Measurements from ENCODE around the gene NTM.
"Not testable (repeated sequence)": the region's sequence is repeated elsewhere in the genome, so short reads cannot be mapped to it uniquely, and the experiment has no call there.

The NTM gene

DNA sequence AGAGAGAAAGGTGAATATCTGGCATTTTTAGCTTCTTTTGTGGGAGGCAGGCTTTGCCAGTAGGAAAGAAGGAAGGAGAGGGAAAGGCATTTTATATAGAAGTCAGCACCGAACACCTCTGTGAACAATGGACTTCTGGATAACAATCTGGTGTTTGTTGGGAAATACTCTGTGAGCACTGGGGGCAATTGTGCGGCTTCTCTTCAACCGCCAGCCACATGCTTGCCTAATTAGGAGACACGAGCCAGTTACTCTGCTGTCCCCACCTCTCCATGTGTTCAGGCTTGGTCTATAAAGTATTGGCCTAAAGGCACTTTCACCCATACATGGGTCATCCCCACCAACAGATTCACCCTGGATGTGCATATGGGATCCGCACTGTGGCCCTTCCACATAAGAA, 523.6 kb downstream of the NTM start:
- DNase-seq (ENCODE audit: low read depth): no peak

DNA sequence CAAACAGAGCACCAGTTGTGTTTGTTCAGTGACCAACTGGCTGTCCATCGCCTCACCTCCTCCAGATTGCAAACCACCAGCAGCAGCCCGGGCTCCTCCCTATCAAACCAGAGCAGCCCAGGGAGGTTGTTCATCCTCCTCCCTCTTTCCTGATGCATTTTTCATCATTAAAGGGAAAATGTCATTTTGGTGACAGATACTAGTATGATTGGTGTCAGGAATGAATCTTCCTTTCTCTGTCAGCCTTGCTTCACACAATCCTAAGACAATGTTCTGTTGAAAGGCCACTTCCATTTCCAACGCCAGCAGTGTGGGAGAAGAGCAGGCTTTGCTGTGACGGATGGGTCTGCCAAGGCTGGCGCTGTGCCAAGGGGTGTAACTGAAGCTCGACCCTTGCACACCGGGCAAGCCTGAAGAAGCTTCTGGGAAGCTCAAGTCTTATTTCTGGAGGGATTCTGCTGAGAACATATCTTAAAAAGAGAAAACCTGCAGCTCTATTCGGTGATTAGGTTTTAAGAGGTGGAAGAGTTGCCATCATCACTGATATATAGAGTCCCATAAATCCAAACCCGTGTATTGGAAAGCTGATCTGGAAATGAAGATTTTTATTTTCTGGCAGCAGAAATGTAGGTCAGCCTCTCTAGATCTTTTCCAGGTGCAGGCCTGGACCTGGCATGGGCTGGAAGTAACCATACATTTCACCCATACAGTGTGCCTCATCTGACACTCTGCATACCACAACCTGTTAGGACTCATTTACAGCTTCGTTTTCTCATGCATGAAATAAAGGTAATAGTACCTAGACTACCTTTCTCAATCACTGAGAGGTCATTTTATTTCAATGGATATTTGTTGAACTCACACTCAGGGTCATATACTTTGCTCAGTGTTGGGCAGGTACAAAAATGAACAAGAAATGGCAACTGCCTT, 524.5 kb downstream of the NTM start:
- no peak for DNase-seq (ENCODE audit: low read depth)

DNA sequence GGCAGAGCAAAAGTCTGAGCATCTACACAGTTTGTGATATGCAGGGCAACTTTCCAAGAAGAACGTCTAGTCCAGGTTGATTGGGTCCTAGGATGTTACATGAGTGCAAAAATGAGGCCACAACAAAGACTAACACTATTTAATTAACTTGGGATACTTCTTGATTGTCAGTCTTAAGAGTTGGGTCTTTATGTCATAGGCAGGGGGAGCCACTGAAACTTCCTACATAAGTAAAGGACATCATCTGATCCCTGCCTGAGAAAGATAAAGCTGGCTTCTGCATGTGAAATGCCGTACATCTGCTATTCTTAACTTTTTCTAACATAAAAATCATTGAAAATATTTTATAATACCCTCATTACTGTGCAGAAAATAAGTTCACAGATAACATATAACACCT, 525.5 kb downstream of the NTM start:
- no peak for DNase-seq (ENCODE audit: low read depth)

DNA sequence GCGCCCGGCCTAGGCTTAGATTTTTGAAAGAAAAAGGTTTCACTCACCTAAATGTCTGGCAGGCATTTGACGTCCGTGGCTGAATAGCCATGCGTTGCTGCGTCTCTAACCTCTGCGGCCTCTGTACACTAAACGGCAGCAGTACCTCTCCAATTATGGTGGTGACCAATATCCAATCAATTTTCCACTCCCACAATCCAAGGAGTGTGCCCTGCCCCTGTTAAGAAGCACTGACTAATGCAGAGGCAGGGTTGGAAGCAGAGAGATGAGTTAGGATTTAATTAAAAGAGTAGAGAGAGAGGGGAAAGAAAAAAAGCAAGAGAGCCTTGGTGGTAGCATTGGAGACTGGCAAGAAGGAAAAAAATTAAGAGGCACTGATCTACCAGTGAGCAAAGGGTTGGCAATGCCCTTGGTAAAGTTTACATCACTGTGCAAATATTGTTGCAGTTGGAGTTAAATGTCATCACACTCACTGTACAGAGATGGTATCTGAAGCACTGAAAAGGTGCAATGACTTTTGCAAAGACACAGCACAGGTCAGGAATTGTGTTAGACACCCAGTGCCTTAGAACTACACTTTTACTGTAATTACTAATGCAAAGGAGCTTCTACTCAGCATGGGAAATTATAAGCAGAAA, 526.7 kb downstream of the NTM start:
- DNase-seq (ENCODE audit: low read depth): no peak

DNA sequence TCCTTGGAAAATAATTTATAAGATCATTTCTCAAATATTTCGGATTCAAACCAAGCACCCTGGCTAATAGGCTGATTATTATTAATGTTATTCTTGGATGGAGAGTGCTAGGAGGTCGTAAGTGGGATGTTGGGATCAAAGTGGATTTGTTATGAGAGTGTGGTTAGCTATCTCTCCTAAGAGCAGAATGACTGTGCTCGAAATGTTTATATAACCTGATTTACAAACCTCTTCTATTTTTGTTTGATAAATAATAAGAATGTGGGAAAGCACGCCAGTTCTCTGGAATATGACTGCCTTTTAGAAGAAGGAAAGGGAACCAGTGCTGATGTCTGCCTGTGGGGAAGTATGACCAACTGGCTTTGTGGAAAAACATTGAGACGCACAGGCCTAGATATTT, 527.5 kb downstream of the NTM start:
- peak; percentile 64 for DNase-seq (ENCODE audit: low read depth)

DNA sequence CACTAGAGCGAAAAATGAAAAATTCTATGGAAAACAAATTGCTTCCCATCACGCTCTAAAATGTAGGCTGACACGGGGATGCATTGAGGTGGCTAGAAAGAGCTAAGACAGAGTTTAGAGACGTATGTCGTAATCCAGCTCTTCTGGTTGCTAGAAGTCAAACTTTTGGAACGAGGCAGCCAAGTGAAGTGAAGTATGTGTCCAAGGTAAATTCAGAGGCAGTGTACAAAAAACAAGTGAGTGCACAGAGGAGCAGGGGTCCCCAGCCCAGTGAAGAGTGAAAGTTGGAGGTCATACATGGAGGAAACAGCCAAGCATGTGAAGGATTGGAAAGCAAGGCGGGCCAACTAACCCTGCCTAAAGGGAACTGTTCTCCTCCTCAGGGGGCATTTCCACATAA, 528.5 kb downstream of the NTM start:
- DNase-seq (ENCODE audit: low read depth): no peak

DNA sequence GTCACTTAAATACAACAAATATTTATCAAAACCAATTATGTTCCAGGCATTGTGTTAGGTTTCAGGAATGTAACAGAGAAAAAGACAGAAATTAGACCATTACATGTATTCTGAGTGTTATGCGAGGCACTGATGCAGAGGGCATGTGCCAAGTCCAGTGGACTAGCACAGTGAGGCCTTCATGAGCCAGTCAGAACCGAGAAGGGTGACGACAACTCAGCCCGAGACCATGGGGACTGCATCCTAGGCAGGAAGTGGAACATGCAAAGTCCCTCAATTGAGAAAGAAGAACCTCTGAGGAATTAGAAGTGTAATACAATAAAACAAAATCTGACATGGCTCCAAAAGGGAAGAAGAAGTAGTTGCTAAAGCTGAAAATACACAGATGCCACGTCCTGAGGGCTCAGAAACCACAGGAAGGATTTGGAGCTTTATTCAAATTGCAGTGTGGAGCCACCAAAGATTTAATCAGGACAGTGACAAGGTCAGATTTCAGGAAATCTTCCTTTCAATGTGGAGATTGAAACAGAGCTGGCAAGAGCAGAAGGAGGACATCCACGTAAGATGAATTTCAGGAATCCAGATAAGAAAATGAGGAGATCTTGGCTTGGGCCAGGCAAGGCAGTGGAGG, 529.6 kb downstream of the NTM start:
- no peak for DNase-seq (ENCODE audit: low read depth)

DNA sequence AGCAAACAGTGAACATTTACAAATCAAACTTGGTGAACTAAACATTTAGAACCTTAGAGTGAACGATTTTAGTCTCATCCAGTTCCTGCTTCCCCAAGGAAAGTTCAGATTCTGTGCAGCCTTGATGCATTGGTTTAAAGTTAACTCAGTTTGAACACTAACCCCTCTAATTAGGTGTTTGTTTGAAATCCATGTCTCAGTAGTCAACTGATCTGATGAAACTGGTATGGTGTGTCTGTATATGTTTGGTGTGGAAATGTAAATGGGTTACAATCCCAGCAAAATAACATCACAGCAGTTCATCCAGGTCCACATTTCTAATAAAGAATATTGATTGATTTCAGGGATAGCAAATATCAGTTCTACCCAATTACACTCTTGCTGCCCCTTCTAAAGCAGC, 532.0 kb downstream of the NTM start:
- DNase-seq (ENCODE audit: low read depth): no peak

DNA sequence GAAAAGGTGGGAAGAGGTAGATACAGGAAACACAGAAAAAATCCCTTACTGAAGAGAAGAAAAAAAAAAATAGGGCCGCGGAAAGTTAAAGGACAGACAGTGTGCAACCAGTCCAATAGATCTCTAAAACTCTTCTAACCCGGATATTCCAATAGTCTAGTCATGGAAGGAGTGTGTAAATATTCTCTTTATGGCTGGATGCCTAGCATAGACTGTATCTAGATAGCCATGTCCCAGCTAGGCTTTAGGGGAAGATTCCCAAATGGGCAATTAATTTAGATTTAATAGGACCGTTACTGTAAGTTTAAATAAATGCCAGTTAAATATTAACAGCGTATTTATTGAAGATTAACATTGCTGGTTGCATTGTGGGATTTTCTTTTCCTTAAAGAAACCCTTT, 532.7 kb downstream of the NTM start:
- DNase-seq (ENCODE audit: low read depth): no peak

DNA sequence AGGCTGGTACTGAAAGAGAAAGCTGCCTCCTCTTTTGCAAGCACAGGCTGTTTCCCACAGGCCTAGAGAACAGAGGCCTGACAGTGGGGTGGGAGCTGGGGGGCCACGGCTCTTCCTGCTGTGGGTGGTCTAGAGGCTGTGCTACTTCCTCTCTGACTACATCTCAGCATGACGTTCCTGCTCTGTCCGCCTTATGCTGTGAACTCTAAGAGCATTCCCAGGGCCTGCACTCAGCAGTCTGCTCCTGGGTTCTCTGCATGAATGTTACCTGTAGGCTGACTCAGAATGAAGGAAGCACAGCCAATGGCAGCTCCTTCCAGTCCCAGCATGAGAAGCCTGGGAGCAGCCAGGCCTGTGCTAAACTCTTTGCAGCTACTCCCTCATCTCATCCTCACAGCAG, 534.3 kb downstream of the NTM start:
- DNase-seq (ENCODE audit: low read depth): no peak

DNA sequence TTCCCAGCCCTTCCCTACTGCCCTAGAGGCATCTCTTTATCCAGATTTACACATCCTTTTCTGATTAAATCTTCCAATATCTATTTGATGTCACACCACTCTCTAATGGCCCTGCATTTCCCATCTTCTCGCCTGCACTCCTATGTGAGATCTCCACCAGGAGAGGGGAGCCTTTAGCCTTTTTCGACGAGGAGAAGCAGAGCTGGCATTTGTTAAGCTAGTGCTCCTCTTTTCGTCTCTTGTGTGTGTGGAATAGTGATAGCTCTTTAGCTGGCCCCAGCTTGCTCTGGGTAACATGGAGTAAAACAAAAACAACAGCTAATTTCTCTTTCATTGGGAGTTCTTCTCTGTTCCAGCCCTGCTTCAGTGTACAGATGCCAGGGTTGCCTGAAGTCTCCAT, 536.5 kb downstream of the NTM start:
- no peak for DNase-seq (ENCODE audit: low read depth)

DNA sequence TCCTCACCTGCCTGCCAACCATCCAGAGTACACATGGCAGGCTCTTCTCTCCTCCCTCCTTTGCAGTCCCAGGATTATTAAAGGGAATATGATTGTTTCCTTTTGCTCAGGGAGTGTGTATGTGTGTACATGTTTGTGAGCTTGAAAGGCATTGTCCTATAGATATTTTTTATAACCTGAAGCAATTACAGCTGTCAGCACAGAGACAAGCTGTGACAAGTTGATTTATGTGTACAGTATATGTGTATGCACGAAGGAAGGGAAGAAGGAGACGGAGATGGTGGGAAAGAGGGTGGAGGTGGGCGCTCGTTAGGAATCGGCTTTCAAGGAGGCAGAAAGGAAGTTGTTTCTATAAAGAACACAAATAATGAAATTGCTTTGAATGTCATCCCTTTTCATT, 537.0 kb downstream of the NTM start:
- DNase-seq (ENCODE audit: low read depth): no peak

DNA sequence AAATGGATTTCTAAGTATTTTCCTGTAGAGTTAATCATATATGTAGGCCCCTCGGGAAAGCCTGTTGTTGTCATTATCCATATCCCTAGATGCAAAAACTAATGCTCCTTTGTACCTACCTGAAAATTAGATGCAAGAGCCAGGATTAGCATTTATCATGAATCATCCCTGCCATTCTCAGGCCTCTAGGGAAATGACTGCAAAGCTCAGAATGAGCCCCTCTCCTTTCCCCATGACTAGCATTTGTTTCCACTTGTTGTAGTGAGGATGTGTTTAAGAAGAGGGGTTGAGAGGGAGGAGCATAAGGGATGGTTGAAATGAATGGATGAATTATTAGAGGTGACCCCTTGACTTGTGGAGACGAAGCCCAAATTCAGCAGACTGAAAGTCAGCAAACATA, 537.9 kb downstream of the NTM start:
- DNase-seq (ENCODE audit: low read depth): no peak

DNA sequence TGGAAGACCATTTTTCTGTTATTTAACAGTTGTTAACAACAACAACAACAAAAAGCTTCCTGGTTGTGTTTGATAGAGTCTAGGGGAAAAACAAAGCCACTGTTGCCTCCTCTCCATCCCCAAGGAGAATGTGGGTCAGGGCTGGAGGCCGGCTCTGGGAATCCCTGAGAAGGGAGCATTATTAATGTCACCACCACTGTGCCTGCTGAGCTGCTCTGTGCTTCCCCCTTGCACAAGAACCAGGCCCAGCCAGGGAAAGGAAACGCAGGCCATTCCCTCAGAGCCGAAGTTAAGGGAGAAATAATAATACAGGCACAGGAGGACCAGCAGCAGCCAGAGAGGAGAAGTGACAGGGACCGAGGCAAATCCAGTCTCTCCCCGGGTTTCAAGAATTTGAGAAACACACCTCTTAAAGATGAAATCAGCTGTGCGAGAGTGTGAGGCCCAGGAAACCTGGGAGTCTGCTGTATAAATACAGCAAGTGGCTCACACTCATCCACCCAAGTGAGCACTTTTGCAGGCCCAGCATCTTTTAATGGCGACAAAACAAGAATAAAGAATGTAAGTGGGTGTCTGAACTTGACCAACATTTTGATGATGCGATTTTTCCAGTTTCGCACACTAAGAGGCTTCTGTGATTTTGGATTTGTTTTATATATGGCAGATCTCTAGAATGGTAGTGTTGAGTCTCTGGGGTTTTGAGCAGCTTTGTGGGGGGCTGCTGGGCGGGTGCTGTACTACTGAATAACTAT, 539.2 kb downstream of the NTM start:
- no peak for DNase-seq (ENCODE audit: low read depth)

DNA sequence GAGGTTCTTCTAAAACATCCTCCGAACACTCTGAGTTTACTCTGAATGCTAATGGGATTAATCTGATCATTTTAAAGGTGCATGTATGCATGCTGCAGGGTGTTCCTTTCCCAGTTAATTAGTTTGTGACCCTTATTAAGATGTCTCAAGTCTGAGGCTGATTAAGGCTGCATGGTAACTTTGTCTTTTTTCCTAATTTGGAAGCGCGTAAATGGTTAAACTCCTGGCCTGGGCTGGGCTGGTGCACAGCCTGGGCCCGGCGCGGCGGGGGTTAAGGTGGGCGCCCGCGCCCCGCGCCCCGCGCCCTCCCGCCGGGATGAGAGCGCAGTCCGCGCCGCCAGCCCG, 539.7 kb downstream of the NTM start:
- no peak for DNase-seq (ENCODE audit: low read depth)

DNA sequence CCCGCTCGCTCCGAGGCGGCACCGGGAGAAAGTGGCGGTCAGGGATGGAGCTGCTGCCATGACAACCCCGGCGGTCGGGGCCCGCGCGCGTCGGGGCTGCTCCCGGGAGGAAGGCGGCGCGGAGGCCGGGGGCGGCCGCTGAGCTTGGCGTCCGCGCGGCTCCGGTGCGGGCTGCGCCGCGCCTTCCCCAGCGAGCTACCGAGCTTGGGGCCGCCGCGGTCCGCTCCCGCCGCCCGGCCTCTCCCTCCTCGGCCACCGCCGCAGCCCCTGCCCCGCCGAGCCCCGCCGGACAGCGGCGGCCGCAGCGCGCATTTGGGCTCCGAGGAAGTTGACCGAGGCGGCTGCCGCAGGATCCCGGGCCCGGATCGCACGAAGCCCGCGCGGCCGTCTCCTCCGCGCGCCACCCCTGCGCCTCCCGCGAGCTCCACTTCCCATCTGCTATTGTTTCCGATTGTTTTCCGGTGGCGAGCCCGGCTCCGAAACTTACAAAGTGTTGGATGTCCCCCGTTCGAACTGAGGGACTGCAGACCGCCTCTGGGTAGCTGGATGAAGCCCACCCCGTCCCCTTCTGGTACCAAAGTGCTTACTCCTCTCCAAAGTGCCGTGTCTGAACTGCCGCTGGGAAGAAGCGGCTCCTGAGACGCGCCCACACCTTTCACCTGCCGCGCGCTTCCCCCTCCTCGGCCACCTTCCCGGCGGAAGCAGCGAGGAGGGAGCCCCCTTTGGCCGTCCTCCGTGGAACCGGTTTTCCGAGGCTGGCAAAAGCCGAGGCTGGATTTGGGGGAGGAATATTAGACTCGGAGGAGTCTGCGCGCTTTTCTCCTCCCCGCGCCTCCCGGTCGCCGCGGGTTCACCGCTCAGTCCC, 540.3 kb downstream of the NTM start:
- peak; percentile 14 for DNase-seq (ENCODE audit: low read depth)

DNA sequence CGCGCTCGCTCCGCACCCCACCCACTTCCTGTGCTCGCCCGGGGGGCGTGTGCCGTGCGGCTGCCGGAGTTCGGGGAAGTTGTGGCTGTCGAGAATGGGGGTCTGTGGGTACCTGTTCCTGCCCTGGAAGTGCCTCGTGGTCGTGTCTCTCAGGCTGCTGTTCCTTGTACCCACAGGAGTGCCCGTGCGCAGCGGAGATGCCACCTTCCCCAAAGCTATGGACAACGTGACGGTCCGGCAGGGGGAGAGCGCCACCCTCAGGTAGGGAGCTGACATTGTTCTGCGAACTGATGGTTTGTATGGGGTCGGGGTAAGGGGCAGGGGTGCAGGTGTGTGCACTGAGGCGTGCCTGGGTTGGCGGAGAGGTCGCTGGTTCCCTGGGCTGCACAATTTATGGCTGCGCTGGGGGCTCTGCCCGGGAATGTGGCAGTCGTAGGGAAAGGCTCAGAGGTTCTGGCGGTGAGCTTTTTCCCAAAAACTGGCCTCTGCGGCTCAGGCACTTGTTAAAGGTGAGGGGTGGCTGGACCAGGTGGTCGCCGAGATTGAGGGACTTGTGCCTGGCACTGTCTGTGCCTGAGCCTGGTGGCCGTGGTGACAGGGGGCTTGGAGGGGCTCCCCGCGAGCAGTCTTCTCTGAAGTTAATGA, 541.1 kb downstream of the NTM start:
- not testable (repeated sequence) for DNase-seq (ENCODE audit: low read depth)

DNA sequence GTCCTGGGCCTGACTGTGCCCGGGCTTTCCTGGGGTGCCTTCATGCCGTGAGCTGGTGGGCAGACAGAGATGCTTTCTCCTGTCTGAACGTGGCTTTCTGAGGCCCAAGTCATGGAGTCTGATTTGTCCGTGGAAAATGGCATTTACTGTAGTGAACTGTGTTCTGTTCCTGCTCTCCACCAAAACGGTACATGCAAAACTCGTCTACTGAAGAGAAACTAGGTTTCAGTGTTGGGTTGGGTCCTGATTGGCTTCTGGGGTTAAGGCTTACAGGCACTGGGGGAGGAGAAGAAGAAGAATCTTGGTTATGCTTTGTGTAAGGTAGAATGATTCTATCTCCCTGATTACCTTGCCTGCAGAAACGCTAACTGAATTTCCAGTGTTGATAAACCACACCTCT, 541.7 kb downstream of the NTM start:
- no peak for DNase-seq (ENCODE audit: low read depth)

DNA sequence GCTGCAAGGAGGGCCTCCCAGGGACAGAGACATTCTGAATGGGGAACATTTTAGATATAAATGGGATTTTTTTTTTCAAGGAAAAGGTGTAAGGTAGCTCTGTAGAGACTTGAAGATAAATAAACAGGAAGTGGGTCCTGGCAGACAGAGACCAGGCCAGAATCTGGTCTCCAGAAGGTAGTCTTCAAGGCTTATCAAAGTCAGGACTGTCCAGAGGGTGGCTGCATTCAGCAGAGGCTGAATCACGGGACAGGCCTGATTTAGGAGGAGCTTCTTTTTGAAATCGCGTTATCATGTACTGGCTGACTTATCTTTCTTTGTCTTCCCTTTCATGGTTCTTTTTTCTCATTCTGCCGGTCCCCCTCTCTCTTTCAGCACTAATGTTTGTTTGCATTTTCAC, 542.9 kb downstream of the NTM start:
- DNase-seq (ENCODE audit: low read depth): no peak

DNA sequence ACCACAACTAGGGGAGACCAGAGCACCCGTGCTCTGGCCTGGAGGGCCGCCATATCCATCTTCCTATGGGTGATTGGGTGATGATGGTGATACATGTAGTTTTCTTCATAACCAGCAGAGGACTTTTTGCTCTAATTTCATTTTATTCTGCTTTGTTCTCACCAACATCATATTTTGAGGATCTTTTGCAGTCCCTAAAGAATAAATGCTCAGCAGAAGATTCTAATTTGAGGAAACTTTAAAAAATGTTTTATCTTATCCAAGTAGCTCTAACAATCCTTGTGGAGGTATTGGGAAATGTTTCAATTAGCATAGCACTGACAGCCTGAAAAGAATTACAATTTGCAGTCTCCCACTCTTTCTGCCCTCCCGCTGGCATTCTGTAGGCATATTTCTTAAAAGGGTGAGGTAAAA, 544.0 kb downstream of the NTM start:
- DNase-seq (ENCODE audit: low read depth): no peak

DNA sequence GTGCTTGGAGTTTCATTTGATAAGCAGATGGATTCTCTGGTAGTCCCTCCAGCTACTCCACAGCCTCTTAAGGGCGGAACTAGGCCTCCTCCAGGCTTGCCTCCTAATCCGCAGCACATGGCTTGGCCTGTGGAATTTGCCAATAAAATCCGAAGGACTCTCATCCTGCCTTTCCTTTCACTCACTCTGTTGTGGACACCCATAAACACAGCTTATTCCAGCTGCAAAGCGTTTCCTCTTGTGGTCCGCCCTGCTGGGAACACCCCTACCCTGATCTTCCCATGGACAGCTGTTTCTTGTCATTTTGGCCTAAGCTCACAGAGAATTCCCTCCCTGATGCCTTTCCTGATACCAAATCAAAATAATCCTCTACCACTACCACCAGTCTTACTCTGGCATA, 546.2 kb downstream of the NTM start:
- no peak for DNase-seq (ENCODE audit: low read depth)

Data from amniotic epithelial cell (primary cell).